WTC11 (cell line): ENCODE data around the gene TMEM131L. TPM values are rescaled to one million over a fixed set of nuclear protein-coding genes. Genes with fewer than 3 reads are reported as not detected.

Experiments
- ATAC-seq: fragments of 200-7000 bp; cut with Tn5 transposase; 2 replicates; pipeline ENCODE4 v1.10.0; 2021; ENCODE audit warnings: mild to moderate bottlenecking, moderate library complexity
- CTCF ChIA-PET: fragments of 300-600 bp; sonication (Branson Sonifier 250); formaldehyde crosslinking; loops from one replicate; lab custom pipeline; 2021; ENCODE audit warnings: antibody characterized with exemption; lab: Charles Lee
- POLR2A ChIA-PET: fragments of 350-600 bp; sonication (Branson Sonifier 250); formaldehyde crosslinking; loops from one replicate; lab custom pipeline; 2021; ENCODE audit warnings: antibody characterized with exemption; lab: Charles Lee
- DNase-seq: peaks from one replicate; pipeline ENCODE4 v3.0.0; 2021; ENCODE audit warnings: low spot score
- H3K27ac Mint-ChIP-seq: 2 replicates; pipeline ENCODE4 v1.8.0; 2021; ENCODE audit warnings: mixed read lengths
- H3K27me3 Mint-ChIP-seq: 2 replicates; pipeline ENCODE4 v1.8.0; 2021; ENCODE audit warnings: low read depth, mild to moderate bottlenecking, moderate library complexity, mixed read lengths
- H3K36me3 Mint-ChIP-seq: 2 replicates; pipeline ENCODE4 v1.8.0; 2021; ENCODE audit warnings: mixed read lengths
- H3K4me1 Mint-ChIP-seq: 2 replicates; pipeline ENCODE4 v1.8.0; 2022; ENCODE audit warnings: mixed read lengths
- H3K4me3 Mint-ChIP-seq: 2 replicates; pipeline ENCODE4 v1.8.0; 2021; ENCODE audit warnings: mild to moderate bottlenecking, moderate library complexity, mixed read lengths
- H3K9me3 Mint-ChIP-seq: 2 replicates; pipeline ENCODE4 v1.8.0; 2021; ENCODE audit warnings: mixed read lengths
- JUN ChIP-seq: sonication (generic); formaldehyde crosslinking; IDR thresholded peaks from 2 replicates; pipeline ENCODE4 v1.8.0; 2023; ENCODE audit warnings: mild to moderate bottlenecking, missing genetic modification reagents
- SOX15 ChIP-seq: fragments of 250-450 bp; sonication (Bioruptor Pico); IDR thresholded peaks from 2 replicates; pipeline ENCODE4 v1.9.0; 2021; ENCODE audit warnings: mild to moderate bottlenecking
- TCF7 ChIP-seq: sonication (generic); formaldehyde crosslinking; IDR thresholded peaks from 2 replicates; pipeline ENCODE4 v1.8.0; 2022; ENCODE audit warnings: mild to moderate bottlenecking, low read depth, missing genetic modification reagents, moderate library complexity
- ZNF263 ChIP-seq: sonication (generic); formaldehyde crosslinking; IDR thresholded peaks from 2 replicates; pipeline ENCODE4 v1.8.1; 2022; ENCODE audit warnings: low read depth, mild to moderate bottlenecking, moderate library complexity, missing genetic modification reagents
- ZNF416 ChIP-seq: fragments of 250-450 bp; sonication (Bioruptor Pico); IDR thresholded peaks from 2 replicates; pipeline ENCODE4 v1.9.0; 2021; ENCODE audit warnings: mild to moderate bottlenecking, inconsistent platforms
- total RNA-seq: library from RNA; stranded (reverse); gene quantifications from 3 replicates; pipeline ENCODE4 v1.2.3, GENCODE V29; 2021
- TF ChIP-seq, protein P1 (sequence below): fragments of 250-450 bp; sonication (Bioruptor Pico); IDR thresholded peaks from 2 replicates; pipeline ENCODE4 v1.9.0; 2021; ENCODE audit warnings: mild to moderate bottlenecking
- TF ChIP-seq, protein P2 (sequence below): sonication (generic); formaldehyde crosslinking; IDR thresholded peaks from 2 replicates; pipeline ENCODE4 v1.8.1; 2023; ENCODE audit warnings: mild to moderate bottlenecking, missing genetic modification reagents, borderline replicate concordance
- TF ChIP-seq, protein P3 (sequence below): sonication (generic); formaldehyde crosslinking; IDR thresholded peaks from 2 replicates; pipeline ENCODE4 v1.8.0; 2022; ENCODE audit warnings: mild to moderate bottlenecking, missing genetic modification reagents
- TF ChIP-seq, protein P4 (sequence below): sonication (generic); formaldehyde crosslinking; IDR thresholded peaks from 2 replicates; pipeline ENCODE4 v1.8.0; 2022; ENCODE audit warnings: mild to moderate bottlenecking, missing genetic modification reagents
- TF ChIP-seq, protein P5 (sequence below): sonication (generic); formaldehyde crosslinking; IDR thresholded peaks from 2 replicates; pipeline ENCODE4 v1.8.1; 2022; ENCODE audit warnings: mild to moderate bottlenecking, moderate library complexity, missing genetic modification reagents
- TF ChIP-seq, protein P6 (sequence below): sonication (generic); formaldehyde crosslinking; IDR thresholded peaks from 2 replicates; pipeline ENCODE4 v1.8.1; 2023; ENCODE audit warnings: mild to moderate bottlenecking, missing genetic modification reagents, moderate library complexity
- TF ChIP-seq, protein P7 (sequence below): sonication (generic); formaldehyde crosslinking; IDR thresholded peaks from 2 replicates; pipeline ENCODE4 v1.8.0; 2022; ENCODE audit warnings: missing genetic modification reagents
- TF ChIP-seq, protein P8 (sequence below): sonication (generic); formaldehyde crosslinking; IDR thresholded peaks from 2 replicates; pipeline ENCODE4 v1.8.1; 2023; ENCODE audit warnings: mild to moderate bottlenecking, moderate library complexity, missing genetic modification reagents
- TF ChIP-seq, protein P9 (sequence below): sonication (generic); formaldehyde crosslinking; IDR thresholded peaks from 2 replicates; pipeline ENCODE4 v1.8.0; 2023; ENCODE audit warnings: missing genetic modification reagents

TMEM131L gene
- total RNA-seq, 1 experiment from 2014 or later = 26.7 TPM

DNA sequence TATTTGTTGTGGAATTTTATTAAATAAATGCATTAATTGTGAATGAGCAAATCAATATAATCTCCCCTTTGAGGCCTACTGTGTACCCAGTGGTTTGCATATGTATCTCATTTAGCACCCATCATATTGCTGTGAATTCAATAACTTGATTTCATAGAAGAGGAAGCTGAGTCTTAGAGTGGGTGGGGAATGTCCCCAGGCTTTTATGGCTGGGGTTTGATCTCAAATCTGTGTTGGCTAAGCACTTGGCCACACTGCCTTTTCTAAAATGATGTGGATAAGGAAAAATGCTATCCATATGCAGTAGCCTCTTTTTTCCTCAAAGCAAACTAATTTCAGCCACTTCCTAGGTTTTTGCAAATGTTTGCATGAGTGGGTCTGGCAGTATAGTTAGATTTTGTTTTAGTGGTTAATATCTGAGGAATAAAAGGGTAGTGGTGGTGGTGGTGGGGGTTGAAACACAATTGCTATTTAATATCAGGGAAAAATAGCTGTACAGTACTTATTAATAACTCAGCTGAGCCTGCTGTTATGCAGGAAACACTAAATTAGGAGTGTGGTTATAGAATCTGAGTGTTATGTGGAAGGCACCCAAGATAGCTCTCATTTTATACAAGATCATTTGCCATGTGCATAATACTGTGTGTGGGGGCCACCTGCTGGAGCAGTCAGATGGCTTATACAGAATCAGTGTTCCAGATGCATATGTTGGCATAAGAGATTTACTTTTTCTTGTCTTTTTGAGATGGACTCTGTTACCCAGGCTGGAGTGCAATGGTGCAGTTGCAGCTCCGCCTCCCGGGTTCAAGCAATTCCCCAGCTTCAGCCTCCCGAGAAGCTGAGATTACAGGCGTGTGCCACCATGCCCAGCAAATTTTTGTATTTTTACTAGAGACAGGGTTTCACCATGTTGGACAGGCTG, 108.0 kb downstream of the TMEM131L start:
- Mint-ChIP-seq H3K27ac (peak overlapping the region; percentile 39; the same call in 1 of the 2 replicates), H3K4me1 (peaks cover 8% of the 10 kb centered on the region), H3K4me3 (no peak overlapping the region), H3K27me3 (no peaks in the 10 kb centered on the region), H3K36me3 (peaks cover 3% of the 10 kb centered on the region; the same call in 1 of the 2 replicates), H3K9me3 (no peaks in the 10 kb centered on the region)
- ChIA-PET POLR2A (interaction anchor here (0.5 kb wide), 1 partner anchor 214 kb away, joined by 3 read pairs; no protein-coding TSS in a partner anchor), CTCF (interaction anchor here (0.8 to 1.1 kb wide), 2 partner anchors 142 to 228 kb away, joined by 3 to 9 read pairs; no protein-coding TSS in a partner anchor)
- ATAC-seq (peak; percentile 32; the same call in 1 of the 2 replicates), DNase-seq (no peak)
- TF ChIP-seq, protein P1, sequence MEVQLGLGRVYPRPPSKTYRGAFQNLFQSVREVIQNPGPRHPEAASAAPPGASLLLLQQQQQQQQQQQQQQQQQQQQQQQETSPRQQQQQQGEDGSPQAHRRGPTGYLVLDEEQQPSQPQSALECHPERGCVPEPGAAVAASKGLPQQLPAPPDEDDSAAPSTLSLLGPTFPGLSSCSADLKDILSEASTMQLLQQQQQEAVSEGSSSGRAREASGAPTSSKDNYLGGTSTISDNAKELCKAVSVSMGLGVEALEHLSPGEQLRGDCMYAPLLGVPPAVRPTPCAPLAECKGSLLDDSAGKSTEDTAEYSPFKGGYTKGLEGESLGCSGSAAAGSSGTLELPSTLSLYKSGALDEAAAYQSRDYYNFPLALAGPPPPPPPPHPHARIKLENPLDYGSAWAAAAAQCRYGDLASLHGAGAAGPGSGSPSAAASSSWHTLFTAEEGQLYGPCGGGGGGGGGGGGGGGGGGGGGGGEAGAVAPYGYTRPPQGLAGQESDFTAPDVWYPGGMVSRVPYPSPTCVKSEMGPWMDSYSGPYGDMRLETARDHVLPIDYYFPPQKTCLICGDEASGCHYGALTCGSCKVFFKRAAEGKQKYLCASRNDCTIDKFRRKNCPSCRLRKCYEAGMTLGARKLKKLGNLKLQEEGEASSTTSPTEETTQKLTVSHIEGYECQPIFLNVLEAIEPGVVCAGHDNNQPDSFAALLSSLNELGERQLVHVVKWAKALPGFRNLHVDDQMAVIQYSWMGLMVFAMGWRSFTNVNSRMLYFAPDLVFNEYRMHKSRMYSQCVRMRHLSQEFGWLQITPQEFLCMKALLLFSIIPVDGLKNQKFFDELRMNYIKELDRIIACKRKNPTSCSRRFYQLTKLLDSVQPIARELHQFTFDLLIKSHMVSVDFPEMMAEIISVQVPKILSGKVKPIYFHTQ (CRISPR knock-in tag) = no peak
- no peak for TF ChIP-seq TCF7 (CRISPR knock-in tag)

DNA sequence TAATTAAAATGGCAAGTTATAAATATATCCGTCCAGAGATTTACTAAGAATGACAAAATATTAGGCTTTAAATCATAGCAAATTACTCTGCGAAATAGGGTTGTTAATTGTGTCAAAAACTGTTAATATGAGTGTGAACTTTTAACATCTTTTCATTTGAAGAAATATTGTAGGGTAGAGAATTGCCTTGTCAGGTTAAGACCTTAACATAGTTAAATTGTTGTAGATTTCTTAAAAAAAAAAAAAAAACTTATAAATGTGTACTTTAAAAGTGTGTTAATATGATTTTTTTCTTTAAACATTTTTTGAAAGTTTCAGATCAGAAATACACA, 110.2 kb downstream of the TMEM131L start:
- ChIA-PET POLR2A (no interaction called here), CTCF (interaction anchor here (0.7 kb wide), 1 partner anchor 36 kb away, joined by 4 read pairs; no protein-coding TSS in a partner anchor)
- H3K4me1 Mint-ChIP-seq = peaks cover 8% of the 10 kb centered on the region; the same call in 1 of the 2 replicates
- H3K4me3 Mint-ChIP-seq = no peak overlapping the region
- H3K27ac Mint-ChIP-seq = no peak overlapping the region
- H3K27me3 Mint-ChIP-seq = no peaks in the 10 kb centered on the region
- H3K36me3 Mint-ChIP-seq = peaks cover 5% of the 10 kb centered on the region; the same call in 1 of the 2 replicates
- ATAC-seq = no peak
- DNase-seq = no peak
- H3K9me3 Mint-ChIP-seq = no peaks in the 10 kb centered on the region
- TF ChIP-seq, protein P2, sequence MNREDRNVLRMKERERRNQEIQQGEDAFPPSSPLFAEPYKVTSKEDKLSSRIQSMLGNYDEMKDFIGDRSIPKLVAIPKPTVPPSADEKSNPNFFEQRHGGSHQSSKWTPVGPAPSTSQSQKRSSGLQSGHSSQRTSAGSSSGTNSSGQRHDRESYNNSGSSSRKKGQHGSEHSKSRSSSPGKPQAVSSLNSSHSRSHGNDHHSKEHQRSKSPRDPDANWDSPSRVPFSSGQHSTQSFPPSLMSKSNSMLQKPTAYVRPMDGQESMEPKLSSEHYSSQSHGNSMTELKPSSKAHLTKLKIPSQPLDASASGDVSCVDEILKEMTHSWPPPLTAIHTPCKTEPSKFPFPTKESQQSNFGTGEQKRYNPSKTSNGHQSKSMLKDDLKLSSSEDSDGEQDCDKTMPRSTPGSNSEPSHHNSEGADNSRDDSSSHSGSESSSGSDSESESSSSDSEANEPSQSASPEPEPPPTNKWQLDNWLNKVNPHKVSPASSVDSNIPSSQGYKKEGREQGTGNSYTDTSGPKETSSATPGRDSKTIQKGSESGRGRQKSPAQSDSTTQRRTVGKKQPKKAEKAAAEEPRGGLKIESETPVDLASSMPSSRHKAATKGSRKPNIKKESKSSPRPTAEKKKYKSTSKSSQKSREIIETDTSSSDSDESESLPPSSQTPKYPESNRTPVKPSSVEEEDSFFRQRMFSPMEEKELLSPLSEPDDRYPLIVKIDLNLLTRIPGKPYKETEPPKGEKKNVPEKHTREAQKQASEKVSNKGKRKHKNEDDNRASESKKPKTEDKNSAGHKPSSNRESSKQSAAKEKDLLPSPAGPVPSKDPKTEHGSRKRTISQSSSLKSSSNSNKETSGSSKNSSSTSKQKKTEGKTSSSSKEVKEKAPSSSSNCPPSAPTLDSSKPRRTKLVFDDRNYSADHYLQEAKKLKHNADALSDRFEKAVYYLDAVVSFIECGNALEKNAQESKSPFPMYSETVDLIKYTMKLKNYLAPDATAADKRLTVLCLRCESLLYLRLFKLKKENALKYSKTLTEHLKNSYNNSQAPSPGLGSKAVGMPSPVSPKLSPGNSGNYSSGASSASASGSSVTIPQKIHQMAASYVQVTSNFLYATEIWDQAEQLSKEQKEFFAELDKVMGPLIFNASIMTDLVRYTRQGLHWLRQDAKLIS = no peak
- no peak for TF ChIP-seq SOX15 (CRISPR knock-in tag)
- TF ChIP-seq, protein P3, sequence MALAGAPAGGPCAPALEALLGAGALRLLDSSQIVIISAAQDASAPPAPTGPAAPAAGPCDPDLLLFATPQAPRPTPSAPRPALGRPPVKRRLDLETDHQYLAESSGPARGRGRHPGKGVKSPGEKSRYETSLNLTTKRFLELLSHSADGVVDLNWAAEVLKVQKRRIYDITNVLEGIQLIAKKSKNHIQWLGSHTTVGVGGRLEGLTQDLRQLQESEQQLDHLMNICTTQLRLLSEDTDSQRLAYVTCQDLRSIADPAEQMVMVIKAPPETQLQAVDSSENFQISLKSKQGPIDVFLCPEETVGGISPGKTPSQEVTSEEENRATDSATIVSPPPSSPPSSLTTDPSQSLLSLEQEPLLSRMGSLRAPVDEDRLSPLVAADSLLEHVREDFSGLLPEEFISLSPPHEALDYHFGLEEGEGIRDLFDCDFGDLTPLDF (CRISPR knock-in tag) = no peak
- TF ChIP-seq, protein P4, sequence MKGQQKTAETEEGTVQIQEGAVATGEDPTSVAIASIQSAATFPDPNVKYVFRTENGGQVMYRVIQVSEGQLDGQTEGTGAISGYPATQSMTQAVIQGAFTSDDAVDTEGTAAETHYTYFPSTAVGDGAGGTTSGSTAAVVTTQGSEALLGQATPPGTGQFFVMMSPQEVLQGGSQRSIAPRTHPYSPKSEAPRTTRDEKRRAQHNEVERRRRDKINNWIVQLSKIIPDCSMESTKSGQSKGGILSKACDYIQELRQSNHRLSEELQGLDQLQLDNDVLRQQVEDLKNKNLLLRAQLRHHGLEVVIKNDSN (CRISPR knock-in tag) = no peak
- TF ChIP-seq, protein P5, sequence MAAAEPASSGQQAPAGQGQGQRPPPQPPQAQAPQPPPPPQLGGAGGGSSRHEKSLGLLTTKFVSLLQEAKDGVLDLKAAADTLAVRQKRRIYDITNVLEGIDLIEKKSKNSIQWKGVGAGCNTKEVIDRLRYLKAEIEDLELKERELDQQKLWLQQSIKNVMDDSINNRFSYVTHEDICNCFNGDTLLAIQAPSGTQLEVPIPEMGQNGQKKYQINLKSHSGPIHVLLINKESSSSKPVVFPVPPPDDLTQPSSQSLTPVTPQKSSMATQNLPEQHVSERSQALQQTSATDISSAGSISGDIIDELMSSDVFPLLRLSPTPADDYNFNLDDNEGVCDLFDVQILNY = no peak
- TF ChIP-seq, protein P6, sequence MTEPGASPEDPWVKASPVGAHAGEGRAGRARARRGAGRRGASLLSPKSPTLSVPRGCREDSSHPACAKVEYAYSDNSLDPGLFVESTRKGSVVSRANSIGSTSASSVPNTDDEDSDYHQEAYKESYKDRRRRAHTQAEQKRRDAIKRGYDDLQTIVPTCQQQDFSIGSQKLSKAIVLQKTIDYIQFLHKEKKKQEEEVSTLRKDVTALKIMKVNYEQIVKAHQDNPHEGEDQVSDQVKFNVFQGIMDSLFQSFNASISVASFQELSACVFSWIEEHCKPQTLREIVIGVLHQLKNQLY = no peak
- TF ChIP-seq JUN (CRISPR knock-in tag) = no peak
- TF ChIP-seq, protein P7, sequence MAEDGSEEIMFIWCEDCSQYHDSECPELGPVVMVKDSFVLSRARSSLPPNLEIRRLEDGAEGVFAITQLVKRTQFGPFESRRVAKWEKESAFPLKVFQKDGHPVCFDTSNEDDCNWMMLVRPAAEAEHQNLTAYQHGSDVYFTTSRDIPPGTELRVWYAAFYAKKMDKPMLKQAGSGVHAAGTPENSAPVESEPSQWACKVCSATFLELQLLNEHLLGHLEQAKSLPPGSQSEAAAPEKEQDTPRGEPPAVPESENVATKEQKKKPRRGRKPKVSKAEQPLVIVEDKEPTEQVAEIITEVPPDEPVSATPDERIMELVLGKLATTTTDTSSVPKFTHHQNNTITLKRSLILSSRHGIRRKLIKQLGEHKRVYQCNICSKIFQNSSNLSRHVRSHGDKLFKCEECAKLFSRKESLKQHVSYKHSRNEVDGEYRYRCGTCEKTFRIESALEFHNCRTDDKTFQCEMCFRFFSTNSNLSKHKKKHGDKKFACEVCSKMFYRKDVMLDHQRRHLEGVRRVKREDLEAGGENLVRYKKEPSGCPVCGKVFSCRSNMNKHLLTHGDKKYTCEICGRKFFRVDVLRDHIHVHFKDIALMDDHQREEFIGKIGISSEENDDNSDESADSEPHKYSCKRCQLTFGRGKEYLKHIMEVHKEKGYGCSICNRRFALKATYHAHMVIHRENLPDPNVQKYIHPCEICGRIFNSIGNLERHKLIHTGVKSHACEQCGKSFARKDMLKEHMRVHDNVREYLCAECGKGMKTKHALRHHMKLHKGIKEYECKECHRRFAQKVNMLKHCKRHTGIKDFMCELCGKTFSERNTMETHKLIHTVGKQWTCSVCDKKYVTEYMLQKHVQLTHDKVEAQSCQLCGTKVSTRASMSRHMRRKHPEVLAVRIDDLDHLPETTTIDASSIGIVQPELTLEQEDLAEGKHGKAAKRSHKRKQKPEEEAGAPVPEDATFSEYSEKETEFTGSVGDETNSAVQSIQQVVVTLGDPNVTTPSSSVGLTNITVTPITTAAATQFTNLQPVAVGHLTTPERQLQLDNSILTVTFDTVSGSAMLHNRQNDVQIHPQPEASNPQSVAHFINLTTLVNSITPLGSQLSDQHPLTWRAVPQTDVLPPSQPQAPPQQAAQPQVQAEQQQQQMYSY (CRISPR knock-in tag) = no peak
- TF ChIP-seq, protein P8, sequence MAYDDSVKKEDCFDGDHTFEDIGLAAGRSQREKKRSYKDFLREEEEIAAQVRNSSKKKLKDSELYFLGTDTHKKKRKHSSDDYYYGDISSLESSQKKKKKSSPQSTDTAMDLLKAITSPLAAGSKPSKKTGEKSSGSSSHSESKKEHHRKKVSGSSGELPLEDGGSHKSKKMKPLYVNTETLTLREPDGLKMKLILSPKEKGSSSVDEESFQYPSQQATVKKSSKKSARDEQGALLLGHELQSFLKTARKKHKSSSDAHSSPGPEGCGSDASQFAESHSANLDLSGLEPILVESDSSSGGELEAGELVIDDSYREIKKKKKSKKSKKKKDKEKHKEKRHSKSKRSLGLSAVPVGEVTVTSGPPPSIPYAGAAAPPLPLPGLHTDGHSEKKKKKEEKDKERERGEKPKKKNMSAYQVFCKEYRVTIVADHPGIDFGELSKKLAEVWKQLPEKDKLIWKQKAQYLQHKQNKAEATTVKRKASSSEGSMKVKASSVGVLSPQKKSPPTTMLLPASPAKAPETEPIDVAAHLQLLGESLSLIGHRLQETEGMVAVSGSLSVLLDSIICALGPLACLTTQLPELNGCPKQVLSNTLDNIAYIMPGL (CRISPR knock-in tag) = no peak
- TF ChIP-seq, protein P9, sequence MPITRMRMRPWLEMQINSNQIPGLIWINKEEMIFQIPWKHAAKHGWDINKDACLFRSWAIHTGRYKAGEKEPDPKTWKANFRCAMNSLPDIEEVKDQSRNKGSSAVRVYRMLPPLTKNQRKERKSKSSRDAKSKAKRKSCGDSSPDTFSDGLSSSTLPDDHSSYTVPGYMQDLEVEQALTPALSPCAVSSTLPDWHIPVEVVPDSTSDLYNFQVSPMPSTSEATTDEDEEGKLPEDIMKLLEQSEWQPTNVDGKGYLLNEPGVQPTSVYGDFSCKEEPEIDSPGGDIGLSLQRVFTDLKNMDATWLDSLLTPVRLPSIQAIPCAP (CRISPR knock-in tag) = no peak
- TF ChIP-seq ZNF416 (CRISPR knock-in tag) = no peak
- no peak for TF ChIP-seq ZNF263 (CRISPR knock-in tag)
